GM18519 (cell line): ENCODE data around the gene SLC16A11.
"Not testable (repeated sequence)": the region's sequence is repeated elsewhere in the genome, so short reads cannot be mapped to it uniquely, and the experiment has no call there.

Experiments
- ATAC-seq: cut with Tn5 transposase; IDR thresholded peaks from one replicate; pipeline ENCODE4 v1.9.1; 2021; ENCODE audit warnings: mild to moderate bottlenecking, moderate library complexity; ENCODE audit not compliant: unreplicated experiment, low FRiP score

Gene SLC16A11, protein sequence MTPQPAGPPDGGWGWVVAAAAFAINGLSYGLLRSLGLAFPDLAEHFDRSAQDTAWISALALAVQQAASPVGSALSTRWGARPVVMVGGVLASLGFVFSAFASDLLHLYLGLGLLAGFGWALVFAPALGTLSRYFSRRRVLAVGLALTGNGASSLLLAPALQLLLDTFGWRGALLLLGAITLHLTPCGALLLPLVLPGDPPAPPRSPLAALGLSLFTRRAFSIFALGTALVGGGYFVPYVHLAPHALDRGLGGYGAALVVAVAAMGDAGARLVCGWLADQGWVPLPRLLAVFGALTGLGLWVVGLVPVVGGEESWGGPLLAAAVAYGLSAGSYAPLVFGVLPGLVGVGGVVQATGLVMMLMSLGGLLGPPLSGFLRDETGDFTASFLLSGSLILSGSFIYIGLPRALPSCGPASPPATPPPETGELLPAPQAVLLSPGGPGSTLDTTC

DNA sequence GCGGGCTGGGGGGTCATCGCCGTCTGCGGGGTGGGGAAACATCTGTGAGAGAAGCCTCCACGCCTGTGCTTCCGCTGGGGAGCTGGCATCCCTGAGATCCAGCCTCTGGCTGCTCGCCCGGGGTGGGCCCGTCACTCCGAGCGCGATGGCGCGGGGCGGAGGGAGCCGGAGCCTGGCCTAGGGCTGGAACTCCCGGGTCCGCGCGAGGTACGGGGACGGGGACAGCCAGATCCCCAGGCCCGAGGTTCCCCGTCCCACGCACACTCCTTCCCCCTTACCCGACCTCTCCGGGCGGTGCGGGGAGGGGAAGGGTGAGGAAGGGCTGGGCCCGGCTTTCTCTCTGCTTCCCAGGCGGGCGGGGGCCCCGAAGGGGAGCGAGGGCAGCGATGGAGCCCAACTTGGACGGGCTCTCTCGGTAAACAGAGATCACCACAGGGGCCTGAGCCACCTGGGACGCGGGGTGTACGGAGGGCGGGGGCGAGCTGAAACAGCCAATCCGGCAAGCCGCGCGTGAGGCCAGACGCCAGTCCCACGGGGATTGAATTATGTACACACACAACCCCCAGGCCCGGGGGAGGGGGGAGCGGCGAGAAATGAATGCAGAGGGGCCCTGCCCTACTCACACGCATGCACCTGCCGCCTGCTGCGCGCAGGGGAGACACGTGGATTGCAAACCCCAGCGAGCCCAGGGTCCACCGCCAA lies at the start of gene SLC16A11:
Gene SLC16A11 (minus strand): TSS at position 596 of the 702 bp plus-strand sequence. CDS start 579 bp downstream, at position 17.
- no peak for ATAC-seq

- not testable (repeated sequence) for ATAC-seq
These were observed 47.6 kb upstream of the SLC16A11 start for GRCh38 chr17:7091311-7092005.

DNA sequence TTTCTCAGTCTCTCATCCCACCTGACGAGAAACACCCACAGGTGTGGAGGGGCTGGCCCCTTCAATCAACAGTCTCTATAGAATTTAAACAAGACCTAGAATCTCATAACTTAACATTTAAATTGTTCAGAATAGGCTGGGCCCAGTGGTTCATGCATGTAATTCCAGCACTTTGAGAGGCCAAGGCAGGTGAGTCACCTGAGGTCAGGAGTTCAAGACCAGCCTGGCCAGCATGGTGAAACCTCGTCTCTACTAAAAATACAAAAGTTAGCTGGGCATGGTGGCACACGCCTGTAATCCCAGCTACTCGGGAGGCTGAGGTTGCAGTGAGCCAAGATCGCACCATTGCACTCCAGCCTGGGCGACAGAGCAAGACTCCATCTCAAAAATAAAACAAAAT lies 45.7 kb upstream of the SLC16A11 start:
- ATAC-seq = not testable (repeated sequence)

GRCh38 chr17:7088442-7088841 lies 44.5 kb upstream of the SLC16A11 start:
- not testable (repeated sequence) for ATAC-seq

DNA sequence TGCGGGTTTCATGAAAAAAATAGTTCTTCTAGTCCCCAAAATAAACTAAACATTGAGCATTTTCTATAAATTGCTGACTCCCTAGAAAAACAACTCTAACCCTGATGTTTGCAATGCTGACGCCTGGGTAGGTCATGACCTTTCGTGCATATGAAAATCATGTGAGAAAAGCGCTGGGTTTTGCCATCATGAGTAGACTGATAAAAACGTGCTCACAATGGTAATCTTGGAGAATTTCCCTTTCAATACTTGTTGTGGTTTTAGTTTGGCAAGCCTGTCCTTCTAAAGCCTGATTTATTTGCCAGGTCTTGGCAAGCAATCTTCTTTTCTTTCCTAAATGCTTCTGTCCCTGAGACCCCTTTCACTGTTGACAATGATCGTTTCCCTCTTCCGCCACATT lies 40.2 kb upstream of the SLC16A11 start:
- no peak for ATAC-seq

DNA sequence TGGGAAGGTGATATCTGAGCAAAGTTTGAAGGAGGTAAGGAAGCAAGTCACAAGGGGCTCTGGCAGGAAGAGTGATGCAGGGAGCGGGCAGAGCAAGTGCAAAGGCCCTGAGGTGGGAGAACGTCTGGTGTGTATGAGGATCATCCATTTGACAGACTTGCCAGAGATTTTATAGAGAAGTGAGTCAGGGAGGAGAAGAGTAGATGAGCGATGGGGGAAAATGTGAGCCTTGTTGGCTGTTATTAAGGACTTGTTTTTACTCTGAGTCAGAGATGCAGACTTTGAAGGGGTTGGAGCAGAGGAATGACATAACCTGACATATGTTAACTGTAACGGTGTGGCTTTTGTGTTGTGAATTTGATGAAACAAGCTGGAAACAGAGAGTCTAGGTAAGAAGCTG lies 39.7 kb upstream of the SLC16A11 start:
- ATAC-seq = no peak

GRCh38 chr17:7081341-7082062 lies 37.6 kb upstream of the SLC16A11 start:
- no peak for ATAC-seq

- no peak for ATAC-seq
These were observed 36.7 kb upstream of the SLC16A11 start for GRCh38 chr17:7080456-7081041.

DNA sequence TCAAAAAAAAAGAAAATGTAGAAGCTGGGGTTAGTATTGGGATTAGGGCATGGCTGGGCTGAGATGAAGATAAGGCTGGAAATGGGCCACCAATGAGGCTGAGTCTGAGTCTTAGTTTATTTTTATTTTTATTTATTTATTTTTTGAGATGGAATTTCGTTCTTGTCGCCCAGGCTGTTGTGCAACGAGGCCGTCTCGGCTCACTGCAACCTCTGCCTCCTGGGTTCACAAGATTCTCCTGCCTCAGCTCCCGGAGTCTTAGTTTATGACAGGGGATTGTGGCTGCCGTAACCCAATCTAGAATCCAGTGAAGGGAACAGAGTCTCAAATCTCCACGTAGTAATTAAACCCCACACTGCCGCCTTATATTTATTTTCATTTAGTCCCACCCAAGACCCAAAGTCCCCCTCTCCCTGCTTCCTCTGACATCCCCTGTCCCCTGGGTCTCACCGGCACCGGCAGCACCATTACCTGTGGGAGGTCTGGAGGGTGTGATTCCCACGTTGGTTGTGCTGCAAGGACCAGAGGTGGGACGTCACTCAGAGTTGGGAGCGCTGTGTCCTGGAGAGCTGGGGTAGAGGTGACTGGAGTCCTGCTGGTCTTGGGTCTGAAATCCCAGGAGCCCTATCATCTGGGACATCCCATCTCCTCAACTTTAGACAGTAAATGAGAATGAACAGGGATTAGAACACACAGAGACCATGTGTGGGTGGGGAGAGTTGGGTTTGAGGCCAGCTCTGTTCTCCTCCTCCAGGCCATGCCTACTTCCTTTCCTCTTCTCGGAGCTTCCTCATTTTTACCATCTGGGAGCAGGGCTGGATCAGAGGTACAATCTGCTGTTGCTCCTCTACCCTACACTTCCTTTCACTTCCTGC lies 35.9 kb upstream of the SLC16A11 start, which contains the start of gene CLEC10A:
Gene CLEC10A (minus strand): TSS at position 671 of the 875 bp plus-strand sequence. CDS start 1,439 bp downstream, outside the sequence.
- no peak for ATAC-seq

DNA sequence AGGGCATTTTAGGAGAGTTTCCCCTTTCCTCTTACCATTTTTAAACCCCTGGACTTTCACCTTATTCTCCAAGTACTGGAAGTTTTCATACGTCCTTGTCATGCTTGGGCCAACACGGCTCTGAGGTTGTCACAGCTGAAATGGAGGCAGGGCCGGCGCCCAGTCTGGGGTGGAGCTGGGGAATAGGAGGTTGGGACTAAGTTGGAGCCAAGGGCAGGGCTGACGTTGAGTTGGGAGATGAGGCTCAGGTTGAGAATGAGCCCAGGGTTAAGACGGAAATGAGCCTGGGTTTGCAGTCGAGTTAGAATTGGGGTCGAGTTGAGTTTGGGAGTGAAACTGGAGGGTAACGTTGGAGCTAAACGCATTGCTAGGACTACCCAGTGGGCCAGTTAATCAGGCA lies 34.8 kb upstream of the SLC16A11 start:
- ATAC-seq = no peak

GRCh38 chr17:7077911-7078546 lies 34.1 kb upstream of the SLC16A11 start:
- no peak for ATAC-seq

DNA sequence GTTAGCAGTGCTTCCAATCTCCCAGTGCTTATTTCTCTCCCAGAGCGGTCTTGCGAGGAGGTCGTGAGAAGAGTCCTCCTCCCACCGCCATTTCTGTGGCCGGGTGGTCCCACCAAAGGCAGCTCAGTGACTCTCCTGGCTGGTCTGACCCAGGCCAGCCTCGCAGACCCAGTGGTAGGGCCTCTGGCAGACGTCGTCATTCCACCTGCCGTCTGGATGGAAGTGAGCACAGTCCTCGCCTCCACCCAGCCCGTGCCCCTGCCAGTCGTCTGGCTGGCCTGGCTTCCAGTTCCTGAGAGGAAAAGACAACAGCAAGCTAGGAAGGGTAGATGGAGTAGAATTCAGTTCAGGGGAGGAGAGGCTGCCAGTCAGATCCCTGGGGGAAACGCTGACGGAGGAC lies 31.0 kb upstream of the SLC16A11 start:
- no peak for ATAC-seq

DNA sequence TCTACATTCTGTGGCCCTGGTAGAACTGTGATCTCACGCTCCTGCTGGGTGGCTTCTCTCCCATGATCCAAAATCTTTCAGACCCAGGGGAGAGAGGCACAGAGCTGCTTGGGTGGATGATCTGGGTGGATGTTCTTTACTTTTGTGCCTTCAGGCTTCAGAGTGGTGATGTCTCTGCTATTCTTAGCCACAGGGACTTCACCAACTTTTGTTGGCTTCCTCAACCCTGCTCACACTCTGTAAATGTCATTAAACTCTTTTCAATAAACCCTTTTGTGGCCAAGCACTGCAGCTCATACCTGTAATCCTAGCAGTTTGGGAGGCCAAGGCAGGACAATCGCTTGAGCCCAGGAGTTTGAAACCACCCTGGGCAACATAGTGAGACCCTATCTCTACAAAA lies 28.5 kb upstream of the SLC16A11 start:
- ATAC-seq = no peak

DNA sequence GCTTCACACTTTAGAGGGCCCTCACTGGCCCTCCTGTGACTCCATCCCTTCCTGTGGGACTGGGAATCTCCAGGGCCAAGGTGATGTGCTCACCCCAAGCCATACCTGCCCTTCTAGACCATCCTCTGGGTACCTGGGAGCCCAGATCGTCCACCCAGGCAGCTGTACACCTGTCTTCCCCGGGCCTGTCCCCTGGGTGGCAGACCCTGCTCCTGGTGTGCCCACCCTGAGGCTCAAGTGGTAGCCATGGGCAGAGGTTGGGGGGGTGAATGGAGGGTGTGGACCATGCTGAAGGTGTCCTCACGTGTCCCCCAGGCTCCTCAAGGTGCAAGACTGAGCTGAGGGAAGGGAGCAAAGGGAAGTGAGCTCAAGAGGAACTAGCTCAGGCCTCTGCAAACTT lies 26.8 kb upstream of the SLC16A11 start:
- no peak for ATAC-seq

GRCh38 chr17:7068268-7068667 lies 24.4 kb upstream of the SLC16A11 start:
- ATAC-seq = no peak

DNA sequence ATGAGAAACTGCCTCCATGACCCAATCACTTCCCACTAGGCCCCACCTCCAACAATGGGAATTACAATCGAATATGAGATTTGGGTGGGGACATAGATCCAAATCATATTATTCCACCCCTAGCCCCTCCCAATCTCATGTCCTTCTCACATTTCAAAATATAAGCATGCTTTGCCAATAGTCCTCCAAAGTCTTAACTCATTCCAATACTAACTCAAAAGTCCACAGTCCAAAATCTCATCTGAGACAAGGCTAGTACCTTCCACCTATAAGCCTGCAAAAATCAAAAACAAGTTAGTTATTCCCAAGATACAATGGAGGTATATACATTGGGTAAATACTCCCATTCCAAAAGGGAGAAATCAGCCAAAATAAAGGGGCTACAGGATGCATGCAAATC lies 23.3 kb upstream of the SLC16A11 start:
- ATAC-seq = no peak

- ATAC-seq = no peak
These were observed 20.4 kb upstream of the SLC16A11 start for GRCh38 chr17:7064261-7064660.

DNA sequence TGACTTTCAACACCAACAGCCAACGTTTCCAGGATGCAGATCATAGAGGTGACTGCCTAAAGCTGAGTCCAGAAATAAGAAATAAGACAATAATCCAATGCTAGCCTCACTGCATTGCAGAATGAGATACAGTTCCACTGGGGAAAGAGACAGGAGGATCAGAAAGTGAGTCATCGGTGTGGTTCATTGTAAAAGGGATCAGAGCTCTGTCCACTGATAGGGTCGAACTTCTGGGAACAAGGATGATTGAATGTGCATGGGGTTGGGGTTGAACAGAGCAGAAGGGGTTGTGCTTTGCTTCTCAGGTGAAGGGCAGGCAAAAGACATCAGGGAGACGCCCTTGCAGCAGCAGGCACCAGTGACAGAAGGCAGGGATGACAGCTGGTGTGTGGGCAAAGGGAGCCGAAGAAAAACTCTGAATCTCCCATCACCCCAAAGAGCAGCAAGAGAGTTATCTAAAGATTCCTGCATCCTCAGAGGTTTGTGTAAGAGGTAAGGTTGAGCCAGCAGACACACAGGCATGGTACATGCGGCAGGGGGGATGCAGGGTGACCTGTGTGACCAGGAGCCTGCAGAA lies 19.7 kb upstream of the SLC16A11 start:
- ATAC-seq = no peak
